GM23338 (cell line): Measurements from ENCODE around the gene C6orf118. TPM values are rescaled to one million over a fixed set of nuclear protein-coding genes. Genes with fewer than 3 reads are reported as not detected.

Experiments used
- ATAC-seq: fragments of 200-7000 bp; cut with Tn5 transposase; 3 replicates; pipeline ENCODE4 v1.9.1; 2020
- DNase-seq: peaks from one replicate; pipeline ENCODE4 v3.0.0-alpha.2; 2015; ENCODE audit warnings: low spot score
- H2AFZ ChIP-seq: fragments of 200-600 bp; sonication (generic); 2 replicates; pipeline ENCODE4 v1.8.0; 2016; ENCODE audit warnings: antibody characterized with exemption, mild to moderate bottlenecking, moderate library complexity
- H3F3A ChIP-seq: fragments of 200-600 bp; sonication (generic); replicated peaks from 2 replicates; pipeline ENCODE4 v1.8.0; 2017; ENCODE audit warnings: antibody characterized with exemption, mixed run types, low read depth
- H3K27ac ChIP-seq: fragments of 200-600 bp; sonication (generic); 2 replicates; pipeline ENCODE4 v1.6.1; 2016; ENCODE audit warnings: low read depth
- H3K27me3 ChIP-seq: fragments of 200-600 bp; sonication (generic); 2 replicates; pipeline ENCODE4 v1.8.0; 2016; ENCODE audit warnings: mild to moderate bottlenecking, mixed run types, moderate library complexity; ENCODE audit not compliant: insufficient read depth
- H3K36me3 ChIP-seq: fragments of 200-600 bp; sonication (generic); 2 replicates; pipeline ENCODE4 v1.8.0; 2016; ENCODE audit warnings: mild to moderate bottlenecking; ENCODE audit not compliant: insufficient read depth
- H3K4me1 ChIP-seq: fragments of 200-600 bp; sonication (generic); 2 replicates; pipeline ENCODE4 v1.8.0; 2016; ENCODE audit warnings: mild to moderate bottlenecking, moderate library complexity; ENCODE audit not compliant: insufficient read depth
- H3K4me2 ChIP-seq: fragments of 200-600 bp; sonication (generic); 2 replicates; pipeline ENCODE4 v1.7.1; 2017; ENCODE audit warnings: mixed run types
- H3K4me3 ChIP-seq: fragments of 200-600 bp; sonication (generic); 2 replicates; pipeline ENCODE4 v1.6.1; 2016; ENCODE audit warnings: mixed run types
- H3K79me2 ChIP-seq: fragments of 200-600 bp; sonication (generic); replicated peaks from 2 replicates; pipeline ENCODE4 v1.8.0; 2017; ENCODE audit warnings: mild to moderate bottlenecking; ENCODE audit not compliant: insufficient read depth
- H3K9me2 ChIP-seq: fragments of 200-600 bp; sonication (generic); 2 replicates; pipeline ENCODE4 v1.8.0; 2017; ENCODE audit not compliant: insufficient read depth
- H4K20me1 ChIP-seq: fragments of 200-600 bp; sonication (generic); replicated peaks from 2 replicates; pipeline ENCODE4 v1.8.0; 2017; ENCODE audit warnings: mild to moderate bottlenecking; ENCODE audit not compliant: insufficient read depth
- H3K27ac Mint-ChIP-seq: 2 replicates; pipeline ENCODE4 v1.8.0; 2020; ENCODE audit warnings: inconsistent platforms, mild to moderate bottlenecking, moderate library complexity, mixed read lengths
- H3K27me3 Mint-ChIP-seq: 3 replicates; pipeline ENCODE4 v1.8.0; 2022; ENCODE audit warnings: low read depth, mild to moderate bottlenecking, moderate library complexity, mixed read lengths, inconsistent platforms; ENCODE audit not compliant: insufficient read depth, poor library complexity
- H3K36me3 Mint-ChIP-seq: 3 replicates; pipeline ENCODE4 v1.8.0; 2021; ENCODE audit warnings: low read depth, mild to moderate bottlenecking, inconsistent platforms, moderate library complexity, mixed read lengths
- H3K4me1 Mint-ChIP-seq: 3 replicates; pipeline ENCODE4 v1.8.0; 2020; ENCODE audit warnings: mild to moderate bottlenecking, inconsistent platforms, mixed read lengths
- H3K4me3 Mint-ChIP-seq: 3 replicates; pipeline ENCODE4 v1.8.0; 2021; ENCODE audit warnings: moderate library complexity, mild to moderate bottlenecking, inconsistent platforms, mixed read lengths
- H3K9me3 Mint-ChIP-seq: 3 replicates; pipeline ENCODE4 v1.8.0; 2020; ENCODE audit warnings: moderate library complexity, mild to moderate bottlenecking, inconsistent platforms, mixed read lengths
- CREB1 ChIP-seq: fragments of 250-450 bp; sonication (Bioruptor Pico); IDR thresholded peaks from 2 replicates; pipeline ENCODE4 v1.5.0; 2020; ENCODE audit warnings: low read depth, mild to moderate bottlenecking, moderate library complexity
- CTCF ChIP-seq, 2 experiments: fragments of 200-600 bp in 1 of 2; sonication (generic) in 1 of 2; conservative IDR thresholded peaks; 2 replicates each; pipeline versions ENCODE4 v1.5.1 to v1.6.1; 2016 to 2017; ENCODE audit warnings: antibody characterized with exemption in 2 of 2, low read depth in 2 of 2, mild to moderate bottlenecking in 2 of 2, moderate library complexity in 1 of 2
- EZH2phosphoT487 ChIP-seq: fragments of 200-600 bp; sonication (generic); IDR thresholded peaks from one replicate; pipeline ENCODE4 v1.8.1; 2018; ENCODE audit warnings: antibody characterized with exemption; ENCODE audit not compliant: unreplicated experiment
- NANOG ChIP-seq: IDR thresholded peaks from 2 replicates; pipeline ENCODE4 v1.6.1; 2016; ENCODE audit warnings: antibody characterized with exemption, borderline replicate concordance
- POLR2AphosphoS5 ChIP-seq: IDR thresholded peaks from 2 replicates; pipeline ENCODE4 v1.6.1; 2016; ENCODE audit warnings: antibody characterized with exemption, low read depth
- ZNF462 ChIP-seq: fragments of 250-450 bp; sonication (Bioruptor Pico); IDR thresholded peaks from 2 replicates; pipeline ENCODE4 v1.5.0; 2020; ENCODE audit warnings: mild to moderate bottlenecking, moderate library complexity
- polyA plus RNA-seq: library from polyadenylated mRNA; unstranded; fragments of >200 nt; fragmentation: Nextera tagmentation; extraction: Ambion mirVana; gene quantifications from 2 replicates; pipeline ENCODE4 v1.2.1, GENCODE V29; 2016
- total RNA-seq: library from RNA; depleted of rRNA; stranded (reverse); fragments of >200 nt; shearing (Covaris generic); gene quantifications from 2 replicates; pipeline ENCODE4 v1.2.3, GENCODE V29; 2014

Gene C6orf118
- total and polyA plus RNA-seq, 2 experiments from 2014 or later: 0.35 to 1.1 TPM

GRCh38 chr6:165300422-165300936 is 8.9 kb downstream of the C6orf118 start:
- no peak for ATAC-seq
- Histone ChIP-seq H3K27me3 (no peaks in the 10 kb centered on the region), H3K36me3 (no peaks in the 10 kb centered on the region), H3K4me2 (no peak overlapping the region), H3F3A (no peaks in the 10 kb centered on the region), H3K27ac (no peak overlapping the region), H3K9me2 (no peaks in the 10 kb centered on the region), H3K79me2 (no peaks in the 10 kb centered on the region), H4K20me1 (no peaks in the 10 kb centered on the region), H2AFZ (no peak overlapping the region), H3K4me3 (no peak overlapping the region), H3K4me1 (no peaks in the 10 kb centered on the region)
- Mint-ChIP-seq H3K4me1 (no peaks in the 10 kb centered on the region), H3K27ac (no peak overlapping the region), H3K9me3 (no peaks in the 10 kb centered on the region), H3K27me3 (no peaks in the 10 kb centered on the region), H3K4me3 (no peak overlapping the region), H3K36me3 (no peaks in the 10 kb centered on the region)
- TF ChIP-seq POLR2AphosphoS5: no peak
- no peak for TF ChIP-seq NANOG
- DNase-seq: no peak

- no peaks in the 10 kb centered on the region for H3K27me3 Mint-ChIP-seq
- no peaks in the 10 kb centered on the region for H3K9me3 Mint-ChIP-seq
- H3K4me3 Mint-ChIP-seq: no peak overlapping the region
- H3K4me1 Mint-ChIP-seq: no peaks in the 10 kb centered on the region
- DNase-seq: no peak
- Histone ChIP-seq H3K9me2 (no peaks in the 10 kb centered on the region), H3K79me2 (no peaks in the 10 kb centered on the region), H4K20me1 (no peaks in the 10 kb centered on the region), H3K4me2 (no peak overlapping the region), H3K27ac (no peak overlapping the region), H3K27me3 (no peaks in the 10 kb centered on the region), H3K4me3 (no peak overlapping the region), H2AFZ (no peak overlapping the region), H3K4me1 (no peaks in the 10 kb centered on the region), H3F3A (no peaks in the 10 kb centered on the region), H3K36me3 (no peaks in the 10 kb centered on the region)
- H3K27ac Mint-ChIP-seq: no peak overlapping the region
- ATAC-seq: no peak
- TF ChIP-seq EZH2phosphoT487 (no peak), POLR2AphosphoS5 (no peak), NANOG (no peak), CTCF (conservative IDR thresholded peaks at IDR 0.05; ENCODE audit: low read depth in 2 of 2) (no peak), CREB1 (CRISPR knock-in tag) (no peak)
- no peaks in the 10 kb centered on the region for H3K36me3 Mint-ChIP-seq
Observed at GRCh38 chr6:165298875-165299274, 10.5 kb downstream of the C6orf118 start.

- Mint-ChIP-seq H3K4me1 (no peaks in the 10 kb centered on the region), H3K4me3 (no peak overlapping the region), H3K9me3 (no peaks in the 10 kb centered on the region), H3K27me3 (no peaks in the 10 kb centered on the region), H3K36me3 (no peaks in the 10 kb centered on the region), H3K27ac (no peak overlapping the region)
- Histone ChIP-seq H3K9me2 (no peaks in the 10 kb centered on the region), H3F3A (no peaks in the 10 kb centered on the region), H3K79me2 (no peaks in the 10 kb centered on the region), H2AFZ (no peak overlapping the region), H3K4me1 (no peaks in the 10 kb centered on the region), H3K27me3 (no peaks in the 10 kb centered on the region), H4K20me1 (no peaks in the 10 kb centered on the region), H3K4me3 (no peak overlapping the region), H3K4me2 (no peak overlapping the region), H3K36me3 (no peaks in the 10 kb centered on the region), H3K27ac (no peak overlapping the region)
- no peak for ATAC-seq
- DNase-seq: no peak
- no peak for TF ChIP-seq ZNF462 (CRISPR knock-in tag)
Observed at GRCh38 chr6:165298402-165298801, 11.0 kb downstream of the C6orf118 start.
